SK-N-SH (cell line): Measurements from ENCODE around the gene RPH3AL. TPM values are rescaled to one million over a fixed set of nuclear protein-coding genes. Genes with fewer than 3 reads are reported as not detected.

Source experiments
- CTCF ChIA-PET: fragments of 300-600, 350-600 bp; formaldehyde crosslinking; extraction: SDS; loops from one replicate; lab custom pipeline; 2021; lab: Yijun Ruan, JAX
- POLR2A ChIA-PET: fragments of 350-600 bp; sonication (Branson Sonifier 250); formaldehyde crosslinking; extraction: SDS; loops from one replicate; lab custom pipeline; 2020; ENCODE audit warnings: antibody characterized with exemption, inconsistent platforms; lab: Yijun Ruan, JAX
- DNase-seq: peaks from one replicate; pipeline ENCODE4 v3.0.0; 2012
- H2AFZ ChIP-seq: fragments of 200-600 bp; sonication (generic); 2 replicates; pipeline ENCODE4 v1.8.1; 2016; ENCODE audit warnings: antibody characterized with exemption, mild to moderate bottlenecking, low read depth
- H3F3A ChIP-seq: fragments of 200-600 bp; sonication (generic); replicated peaks from 2 replicates; pipeline ENCODE3; 2016; ENCODE audit warnings: antibody characterized with exemption, mild to moderate bottlenecking; ENCODE audit not compliant: insufficient read depth
- H3K27ac ChIP-seq, 2 experiments: fragments of 200-500 bp in 1 of 2; fragments of 200-600 bp in 1 of 2; sonication (Bioruptor generic) in 1 of 2; sonication (generic), shearing (Covaris generic) in 1 of 2; 2 replicates each; pipeline versions ENCODE4 v1.5.1 to v1.6.1; 2014 to 2016; ENCODE audit warnings: low read depth in 2 of 2, inconsistent platforms in 1 of 2, low read length in 1 of 2, mild to moderate bottlenecking in 1 of 2, mixed read lengths in 1 of 2
- H3K27me3 ChIP-seq: fragments of 200-600 bp; sonication (generic), shearing (Covaris generic); 2 replicates; pipeline ENCODE4 v1.6.1; 2016; ENCODE audit warnings: mixed run types; ENCODE audit not compliant: insufficient read depth
- H3K36me3 ChIP-seq, 2 experiments: fragments of 200-500 bp in 1 of 2; fragments of 200-600 bp in 1 of 2; sonication (Bioruptor generic) in 1 of 2; sonication (generic) in 1 of 2; replicated peaks in 1 of 2; 2 replicates each; pipeline versions ENCODE3 to v1.5.1; 2014 to 2016; ENCODE audit warnings: low read length in 1 of 2, mild to moderate bottlenecking in 1 of 2; ENCODE audit not compliant: insufficient read depth in 2 of 2, control insufficient read depth in 1 of 2
- H3K4me1 ChIP-seq, 2 experiments: fragments of 200-500 bp in 1 of 2; fragments of 200-600 bp in 1 of 2; sonication (Bioruptor generic) in 1 of 2; sonication (generic), shearing (Covaris generic) in 1 of 2; 2 replicates each; pipeline versions ENCODE4 v1.5.1 to v1.6.1; 2014 to 2016; ENCODE audit warnings: low read depth in 1 of 2, low read length in 1 of 2, mixed run types in 1 of 2; ENCODE audit not compliant: insufficient read depth in 2 of 2, control insufficient read depth in 1 of 2
- H3K4me2 ChIP-seq: fragments of 200-600 bp; sonication (generic), shearing (Covaris generic); 2 replicates; pipeline ENCODE4 v1.6.1; 2017; ENCODE audit warnings: mixed run types
- H3K4me3 ChIP-seq, 2 experiments: fragments of 200-500 bp in 1 of 2; fragments of 200-600 bp in 1 of 2; sonication (Bioruptor generic) in 1 of 2; sonication (generic), shearing (Covaris generic) in 1 of 2; 2 replicates each; pipeline versions ENCODE4 v1.5.1 to v1.8.1; 2014 to 2016; ENCODE audit warnings: low read depth in 2 of 2, inconsistent platforms in 1 of 2, low read length in 1 of 2, mild to moderate bottlenecking in 1 of 2, mixed read lengths in 1 of 2, moderate library complexity in 1 of 2
- H3K79me2 ChIP-seq: fragments of 200-600 bp; sonication (generic); 2 replicates; pipeline ENCODE4 v1.8.1; 2017; ENCODE audit warnings: mild to moderate bottlenecking; ENCODE audit not compliant: insufficient read depth
- H3K9ac ChIP-seq: fragments of 200-600 bp; sonication (generic); 2 replicates; pipeline ENCODE4 v1.6.1; 2017; ENCODE audit warnings: mixed run types
- H3K9me2 ChIP-seq: fragments of 200-600 bp; sonication (generic); 2 replicates; pipeline ENCODE4 v1.6.1; 2017; ENCODE audit warnings: mixed run types
- H3K9me3 ChIP-seq: fragments of 200-600 bp; sonication (generic); 2 replicates; pipeline ENCODE4 v1.6.1; 2017; ENCODE audit warnings: mixed run types, mild to moderate bottlenecking, moderate library complexity
- H4K20me1 ChIP-seq: fragments of 200-600 bp; sonication (generic); 2 replicates; pipeline ENCODE4 v1.6.1; 2017; ENCODE audit warnings: mild to moderate bottlenecking, mixed run types; ENCODE audit not compliant: insufficient read depth
- ELF1 ChIP-seq: IDR thresholded peaks from 2 replicates; pipeline ENCODE4 v1.4.0; 2012
- EZH2phosphoT487 ChIP-seq: fragments of 200-600 bp; sonication (generic); IDR thresholded peaks from 2 replicates; pipeline ENCODE4 v1.6.1; 2017; ENCODE audit warnings: low read depth, mixed run types, mild to moderate bottlenecking, antibody characterized with exemption, moderate library complexity, borderline replicate concordance
- FOXJ3 ChIP-seq: sonication (generic); formaldehyde crosslinking; IDR thresholded peaks from 2 replicates; pipeline ENCODE4 v1.5.1; 2020; ENCODE audit warnings: mild to moderate bottlenecking, missing genetic modification reagents
- FOXM1 ChIP-seq: IDR thresholded peaks from 2 replicates; pipeline ENCODE4 v1.4.0; 2012; ENCODE audit warnings: low read depth, mild to moderate bottlenecking
- JUND ChIP-seq: IDR thresholded peaks from 2 replicates; pipeline ENCODE4 v1.4.0; 2012
- MAX ChIP-seq: IDR thresholded peaks from 2 replicates; pipeline ENCODE4 v1.4.0; 2012; ENCODE audit warnings: low read depth
- NRF1 ChIP-seq: IDR thresholded peaks from 2 replicates; pipeline ENCODE4 v1.6.1; 2012; ENCODE audit warnings: low read depth, mild to moderate bottlenecking, low read length
- POLR2AphosphoS5 ChIP-seq: IDR thresholded peaks from 2 replicates; pipeline ENCODE4 v1.6.1; 2012; ENCODE audit warnings: low read depth, low read length
- RCOR1 ChIP-seq: fragments of 150-350 bp; IDR thresholded peaks from 2 replicates; pipeline ENCODE4 v1.6.1; 2017; ENCODE audit warnings: antibody characterized with exemption, low read length
- RFX5 ChIP-seq: IDR thresholded peaks from 2 replicates; pipeline ENCODE4 v1.6.1; 2012; ENCODE audit warnings: mild to moderate bottlenecking, improper control_type of control experiment, low read length
- SIN3A ChIP-seq: IDR thresholded peaks from 2 replicates; pipeline ENCODE4 v1.6.1; 2012; ENCODE audit warnings: low read depth, mild to moderate bottlenecking, low read length, moderate library complexity, borderline replicate concordance
- SMC3 ChIP-seq: IDR thresholded peaks from 2 replicates; pipeline ENCODE4 v1.6.1; 2012; ENCODE audit warnings: low read depth, low read length, improper control_type of control experiment
- TAF1 ChIP-seq: IDR thresholded peaks from 2 replicates; pipeline ENCODE4 v1.6.1; 2012; ENCODE audit warnings: low read depth, mild to moderate bottlenecking, low read length, moderate library complexity, borderline replicate concordance
- TEAD4 ChIP-seq: IDR thresholded peaks from 2 replicates; pipeline ENCODE4 v1.4.0; 2012; ENCODE audit warnings: mild to moderate bottlenecking, borderline replicate concordance; ENCODE audit not compliant: insufficient read depth
- WGBS: methylation state at CpG from one replicate; pipeline ENCODE4 v1.1.6; 2017; ENCODE audit warnings: low lambda C conversion rate; 5-methylcytosine and 5-hydroxymethylcytosine counted together
- polyA plus RNA-seq, 3 experiments: library from polyadenylated mRNA; depleted of rRNA; stranded (reverse); fragments of >200 nt; gene quantifications; 2 replicates each; pipeline ENCODE4 v1.2.3, GENCODE V29; 2012
- TF ChIP-seq, protein P1 (sequence below): fragments of 150-350 bp; IDR thresholded peaks from 2 replicates; pipeline ENCODE4 v1.6.1; 2017; ENCODE audit warnings: antibody characterized with exemption, low read length, low read depth, borderline replicate concordance
- TF ChIP-seq, protein P2 (sequence below): fragments of 150-350 bp; IDR thresholded peaks from 2 replicates; pipeline ENCODE4 v1.6.1; 2016; ENCODE audit warnings: mild to moderate bottlenecking, low read depth, low read length
- TF ChIP-seq, protein P3 (sequence below): IDR thresholded peaks from 2 replicates; pipeline ENCODE4 v1.4.0; 2012; ENCODE audit warnings: low read depth, borderline replicate concordance
- TF ChIP-seq, protein P4 (sequence below): fragments of 200-600 bp; sonication (generic); IDR thresholded peaks from 2 replicates; pipeline ENCODE4 v1.6.1; 2017; ENCODE audit warnings: antibody characterized with exemption, mild to moderate bottlenecking, moderate library complexity

Gene RPH3AL
- polyA plus RNA-seq, 1 of the 3 experiments (the other 2 are of a cell fraction), result 2.9 TPM

- no peak overlapping the region for H3K9ac ChIP-seq
- WGBS, result 76% methylated on average over 13 of the region's 23 CpGs
Measured at GRCh38 chr17:246851-247421, 105.7 kb downstream of the RPH3AL start.

DNA sequence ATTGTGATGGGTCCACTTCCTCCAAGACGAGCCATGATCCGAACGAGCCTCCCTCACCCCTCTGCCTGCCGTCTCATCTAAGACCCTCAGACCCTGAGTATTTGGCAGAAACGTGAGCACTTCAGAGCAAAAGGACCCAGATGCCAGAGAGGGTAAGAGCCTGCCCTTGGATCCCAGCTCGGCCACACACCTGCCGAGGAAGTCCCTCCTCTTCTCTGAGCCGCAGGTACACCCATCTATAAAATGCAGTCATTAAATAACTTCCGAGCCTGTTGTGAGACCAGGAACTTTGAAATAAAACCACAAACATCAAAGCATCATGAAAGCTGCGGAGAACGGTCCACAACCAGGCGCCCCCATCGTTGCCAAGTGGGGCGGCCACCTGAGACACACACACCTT, 106.4 kb downstream of the RPH3AL start:
- H3K79me2 ChIP-seq, result no peaks in the 10 kb centered on the region
- no peaks in the 10 kb centered on the region for H3K27me3 ChIP-seq
- H3K4me2 ChIP-seq, result no peak overlapping the region
- peaks cover 7% of the 10 kb centered on the region for H3F3A ChIP-seq
- H2AFZ ChIP-seq, result no peak overlapping the region
- H3K27ac ChIP-seq, result no peak overlapping the region
- H3K9me2 ChIP-seq, result no peaks in the 10 kb centered on the region
- H3K9ac ChIP-seq, result no peak overlapping the region
- peaks cover 0 to 3% of the 10 kb centered on the region in 2 experiments; a peak in 1 of 4 replicates for H3K4me1 ChIP-seq
- POLR2A ChIA-PET, result no interaction called here
- no peak overlapping the region for H3K4me3 ChIP-seq
- no peak for DNase-seq
- CTCF ChIA-PET, result no interaction called here
- WGBS, result 83% methylated on average over 12 of the region's 14 CpGs
- no peaks in the 10 kb centered on the region for H4K20me1 ChIP-seq
- H3K9me3 ChIP-seq, result no peaks in the 10 kb centered on the region
- no peaks in the 10 kb centered on the region for H3K36me3 ChIP-seq
- TF ChIP-seq RCOR1 (no peak), FOXM1 (no peak), ELF1 (no peak), SIN3A (no peak), MAX (no peak), SMC3 (no peak), TAF1 (no peak)
- TF ChIP-seq, protein P1, sequence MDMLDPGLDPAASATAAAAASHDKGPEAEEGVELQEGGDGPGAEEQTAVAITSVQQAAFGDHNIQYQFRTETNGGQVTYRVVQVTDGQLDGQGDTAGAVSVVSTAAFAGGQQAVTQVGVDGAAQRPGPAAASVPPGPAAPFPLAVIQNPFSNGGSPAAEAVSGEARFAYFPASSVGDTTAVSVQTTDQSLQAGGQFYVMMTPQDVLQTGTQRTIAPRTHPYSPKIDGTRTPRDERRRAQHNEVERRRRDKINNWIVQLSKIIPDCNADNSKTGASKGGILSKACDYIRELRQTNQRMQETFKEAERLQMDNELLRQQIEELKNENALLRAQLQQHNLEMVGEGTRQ, result no peak
- TF ChIP-seq, protein P2, sequence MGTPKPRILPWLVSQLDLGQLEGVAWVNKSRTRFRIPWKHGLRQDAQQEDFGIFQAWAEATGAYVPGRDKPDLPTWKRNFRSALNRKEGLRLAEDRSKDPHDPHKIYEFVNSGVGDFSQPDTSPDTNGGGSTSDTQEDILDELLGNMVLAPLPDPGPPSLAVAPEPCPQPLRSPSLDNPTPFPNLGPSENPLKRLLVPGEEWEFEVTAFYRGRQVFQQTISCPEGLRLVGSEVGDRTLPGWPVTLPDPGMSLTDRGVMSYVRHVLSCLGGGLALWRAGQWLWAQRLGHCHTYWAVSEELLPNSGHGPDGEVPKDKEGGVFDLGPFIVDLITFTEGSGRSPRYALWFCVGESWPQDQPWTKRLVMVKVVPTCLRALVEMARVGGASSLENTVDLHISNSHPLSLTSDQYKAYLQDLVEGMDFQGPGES, result no peak
- TF ChIP-seq, protein P3, sequence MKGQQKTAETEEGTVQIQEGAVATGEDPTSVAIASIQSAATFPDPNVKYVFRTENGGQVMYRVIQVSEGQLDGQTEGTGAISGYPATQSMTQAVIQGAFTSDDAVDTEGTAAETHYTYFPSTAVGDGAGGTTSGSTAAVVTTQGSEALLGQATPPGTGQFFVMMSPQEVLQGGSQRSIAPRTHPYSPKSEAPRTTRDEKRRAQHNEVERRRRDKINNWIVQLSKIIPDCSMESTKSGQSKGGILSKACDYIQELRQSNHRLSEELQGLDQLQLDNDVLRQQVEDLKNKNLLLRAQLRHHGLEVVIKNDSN, result no peak

More at GRCh38 chr17:246851-247421, 105.7 kb downstream of the RPH3AL start:
- ChIA-PET POLR2A (no interaction called here), CTCF (no interaction called here)
- no peak for DNase-seq
- Histone ChIP-seq H3K9me3 (no peaks in the 10 kb centered on the region), H3K27me3 (no peaks in the 10 kb centered on the region), H3K4me2 (no peak overlapping the region), H3K9me2 (no peaks in the 10 kb centered on the region), H3K4me1 (peaks cover 0 to 3% of the 10 kb centered on the region in 2 experiments; a peak in 1 of 4 replicates), H4K20me1 (no peaks in the 10 kb centered on the region), H3K79me2 (no peaks in the 10 kb centered on the region), H3K36me3 (no peaks in the 10 kb centered on the region), H3K4me3 (no peak overlapping the region), H3K27ac (no peak overlapping the region), H3F3A (peaks cover 7% of the 10 kb centered on the region), H2AFZ (no peak overlapping the region)
- TF ChIP-seq FOXJ3 (CRISPR knock-in tag), result no peak
- no peak for TF ChIP-seq TEAD4
- TF ChIP-seq NRF1, result no peak
- no peak for TF ChIP-seq SIN3A
- no peak for TF ChIP-seq POLR2AphosphoS5
- no peak for TF ChIP-seq SMC3
- TF ChIP-seq, protein P2, result no peak
- TF ChIP-seq, protein P1, result no peak
- no peak for TF ChIP-seq TAF1
- TF ChIP-seq, protein P4, sequence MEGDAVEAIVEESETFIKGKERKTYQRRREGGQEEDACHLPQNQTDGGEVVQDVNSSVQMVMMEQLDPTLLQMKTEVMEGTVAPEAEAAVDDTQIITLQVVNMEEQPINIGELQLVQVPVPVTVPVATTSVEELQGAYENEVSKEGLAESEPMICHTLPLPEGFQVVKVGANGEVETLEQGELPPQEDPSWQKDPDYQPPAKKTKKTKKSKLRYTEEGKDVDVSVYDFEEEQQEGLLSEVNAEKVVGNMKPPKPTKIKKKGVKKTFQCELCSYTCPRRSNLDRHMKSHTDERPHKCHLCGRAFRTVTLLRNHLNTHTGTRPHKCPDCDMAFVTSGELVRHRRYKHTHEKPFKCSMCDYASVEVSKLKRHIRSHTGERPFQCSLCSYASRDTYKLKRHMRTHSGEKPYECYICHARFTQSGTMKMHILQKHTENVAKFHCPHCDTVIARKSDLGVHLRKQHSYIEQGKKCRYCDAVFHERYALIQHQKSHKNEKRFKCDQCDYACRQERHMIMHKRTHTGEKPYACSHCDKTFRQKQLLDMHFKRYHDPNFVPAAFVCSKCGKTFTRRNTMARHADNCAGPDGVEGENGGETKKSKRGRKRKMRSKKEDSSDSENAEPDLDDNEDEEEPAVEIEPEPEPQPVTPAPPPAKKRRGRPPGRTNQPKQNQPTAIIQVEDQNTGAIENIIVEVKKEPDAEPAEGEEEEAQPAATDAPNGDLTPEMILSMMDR, result no peak
- no peak for TF ChIP-seq RFX5
- TF ChIP-seq JUND, result no peak
- no peak for TF ChIP-seq EZH2phosphoT487
